Medulla oblongata (tissue), 1 donor: ENCODE measurements around the gene SSBP4.

Experiments
- DNase-seq: peaks from one replicate; pipeline ENCODE4 v3.0.0-alpha.2; 2015; ENCODE audit errors: extremely low spot score

SSBP4 gene

GRCh38 chr19:18433015-18433691 lies 14.0 kb downstream of the SSBP4 start:
- DNase-seq: no peak

GRCh38 chr19:18433735-18434398 lies 14.7 kb downstream of the SSBP4 start:
- DNase-seq: no peak

GRCh38 chr19:18434411-18435175 lies 15.4 kb downstream of the SSBP4 start:
- no peak for DNase-seq

- DNase-seq: no peak
These were observed 16.1 kb downstream of the SSBP4 start for GRCh38 chr19:18435178-18435841.

GRCh38 chr19:18435842-18436670 lies 16.9 kb downstream of the SSBP4 start:
- DNase-seq: no peak

- peak; percentile 70 for DNase-seq
These were observed 17.7 kb downstream of the SSBP4 start for GRCh38 chr19:18436671-18437490.

GRCh38 chr19:18437491-18438330 lies 18.5 kb downstream of the SSBP4 start, which contains the start of gene ISYNA1:
ISYNA1 (minus strand) TSS chr19:18438133; CDS start chr19:18437979, 154 bp downstream.
- no peak for DNase-seq

GRCh38 chr19:18438331-18439024 lies 19.3 kb downstream of the SSBP4 start:
- no peak for DNase-seq

GRCh38 chr19:18439025-18439909 lies 20.1 kb downstream of the SSBP4 start:
- no peak for DNase-seq

- DNase-seq: no peak
These were observed 20.7 kb downstream of the SSBP4 start for GRCh38 chr19:18439910-18440237.

- no peak for DNase-seq
These were observed 21.2 kb downstream of the SSBP4 start for GRCh38 chr19:18440415-18440877.

GRCh38 chr19:18440936-18441803 lies 22.0 kb downstream of the SSBP4 start:
- DNase-seq: no peak

- DNase-seq: no peak
These were observed 22.9 kb downstream of the SSBP4 start for GRCh38 chr19:18441804-18442788.

GRCh38 chr19:18442941-18443340 lies 23.7 kb downstream of the SSBP4 start:
- no peak for DNase-seq

- no peak for DNase-seq
These were observed 24.2 kb downstream of the SSBP4 start for GRCh38 chr19:18443406-18443805.

GRCh38 chr19:18443831-18444230 lies 24.6 kb downstream of the SSBP4 start:
- DNase-seq: no peak
